Retina (tissue), 1 donor: ENCODE data around the gene RNF44.
A peak's percentile ranks its signal among the peaks of the same experiment; 100 is the strongest.

Experiments used
- DNase-seq: peaks from one replicate; pipeline ENCODE4 v3.0.0-alpha.2; 2016

RNF44 gene

DNA sequence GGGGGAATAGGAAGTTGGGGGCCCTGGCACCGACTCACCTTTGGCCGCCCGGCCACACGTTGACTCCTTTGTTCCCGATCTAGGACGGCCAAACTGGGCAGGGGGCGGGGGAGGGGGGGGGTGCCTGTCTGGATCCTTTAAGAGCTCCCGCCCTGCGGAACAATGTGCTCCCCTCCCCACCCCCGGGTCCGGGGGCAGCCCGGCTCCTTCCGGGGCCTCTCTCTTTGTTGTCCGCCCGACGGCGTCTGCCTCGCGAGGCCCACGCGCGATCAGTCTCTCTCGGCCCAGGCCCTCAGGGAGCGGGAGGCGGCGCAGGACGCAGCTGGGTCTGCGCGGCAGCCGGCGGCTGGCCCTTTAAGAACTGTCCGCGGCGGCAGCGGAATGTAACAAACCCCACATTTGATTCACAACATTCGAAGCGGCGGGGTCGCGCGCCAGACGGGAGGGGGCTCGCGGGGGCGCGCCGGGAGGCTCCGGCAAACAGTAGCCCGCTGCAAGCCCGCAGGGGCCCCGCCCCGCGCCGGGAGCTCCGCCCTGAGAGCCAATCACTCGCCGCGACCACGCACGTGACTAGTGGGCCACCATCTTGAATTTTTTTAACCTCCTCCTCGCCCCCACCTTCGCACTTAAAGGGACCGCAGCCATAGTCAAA lies at the start of gene RNF44:
Gene RNF44, minus strand, starts transcription at position 501 of the 652 bp plus-strand sequence. CDS start 4,930 bp downstream, outside the sequence.
- DNase-seq: peak; percentile 98

DNA sequence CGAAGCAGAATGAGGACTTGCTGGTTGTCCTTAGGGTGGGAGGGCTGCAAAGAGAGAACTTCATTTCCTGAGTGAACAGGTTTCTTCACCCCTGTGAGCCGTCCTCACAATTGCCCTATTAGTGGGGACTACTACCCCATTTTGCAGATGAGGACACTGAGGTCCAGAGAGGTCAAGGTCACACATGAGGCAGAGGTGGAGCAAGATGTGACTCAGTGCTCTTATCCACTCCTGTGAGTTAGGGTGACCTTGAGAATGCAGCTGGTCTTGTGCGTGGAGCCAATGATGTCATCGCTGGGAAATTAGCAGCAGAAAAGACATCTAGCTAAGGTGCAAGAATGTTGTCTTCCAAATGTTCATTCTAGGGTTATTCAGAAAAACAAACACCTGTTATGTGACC lies 45.9 kb upstream of the RNF44 start:
- DNase-seq: no peak

GRCh38 chr5:176581361-176581760 lies 44.2 kb upstream of the RNF44 start:
- no peak for DNase-seq

GRCh38 chr5:176579323-176579722 lies 42.1 kb upstream of the RNF44 start:
- DNase-seq: no peak

DNA sequence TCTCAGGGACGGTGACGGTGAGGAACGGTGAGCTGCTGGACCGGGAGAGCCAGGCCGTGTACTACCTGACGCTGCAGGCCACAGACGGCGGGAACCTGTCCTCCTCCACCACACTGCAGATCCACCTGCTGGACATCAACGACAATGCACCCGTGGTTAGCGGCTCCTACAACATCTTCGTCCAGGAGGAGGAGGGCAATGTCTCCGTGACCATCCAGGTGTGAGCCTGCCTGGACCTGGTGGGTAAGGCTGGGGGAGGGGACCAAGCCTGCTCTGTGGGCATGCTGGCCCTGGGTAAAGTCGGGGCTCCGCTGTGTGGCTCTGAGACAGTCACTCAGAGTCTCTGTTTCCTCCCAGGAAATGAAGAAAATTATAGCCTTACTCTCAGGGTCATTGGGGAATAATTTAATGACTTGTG lies 41.2 kb upstream of the RNF44 start:
- DNase-seq: peak; percentile 53

DNA sequence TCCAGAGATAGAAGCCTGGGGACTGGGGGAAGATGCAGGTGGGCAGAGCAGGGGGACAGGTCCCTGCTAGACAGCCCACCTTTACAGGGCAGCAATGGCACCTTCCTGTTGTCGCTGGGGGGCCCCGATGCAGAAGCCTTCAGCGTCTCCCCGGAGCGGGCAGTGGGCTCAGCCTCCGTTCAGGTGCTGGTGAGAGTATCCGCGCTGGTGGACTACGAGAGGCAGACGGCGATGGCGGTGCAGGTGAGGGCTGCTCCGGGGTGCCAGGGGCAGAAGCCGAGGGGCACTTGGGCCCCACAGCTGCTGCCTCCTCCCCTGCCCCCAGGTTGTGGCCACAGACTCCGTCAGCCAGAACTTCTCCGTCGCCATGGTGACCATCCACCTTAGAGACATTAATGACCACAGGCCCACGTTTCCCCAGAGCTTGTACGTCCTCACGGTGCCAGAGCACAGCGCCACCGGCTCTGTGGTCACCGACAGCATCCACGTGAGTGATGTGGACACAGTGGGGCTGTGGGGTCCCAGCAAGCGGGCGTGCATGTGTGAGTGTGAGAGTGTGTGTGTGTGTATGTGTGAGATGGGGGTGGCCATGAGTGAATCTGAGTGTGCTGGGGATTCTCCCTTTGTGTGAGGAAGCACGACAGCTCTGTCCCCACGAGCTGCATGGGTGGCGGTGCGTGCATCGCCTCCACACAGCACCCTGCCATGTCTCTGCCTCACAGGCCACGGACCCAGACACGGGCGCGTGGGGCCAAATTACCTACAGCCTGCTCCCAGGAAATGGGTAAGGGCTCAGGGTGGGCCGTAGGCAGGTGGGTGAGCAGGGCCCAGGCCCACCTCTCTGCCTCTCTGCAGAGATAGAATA lies 40.3 kb upstream of the RNF44 start:
- peak; percentile 43 for DNase-seq

GRCh38 chr5:176575488-176576422 lies 38.6 kb upstream of the RNF44 start:
- DNase-seq: no peak

- DNase-seq: no peak
Observed at GRCh38 chr5:176575066-176575465, 37.9 kb upstream of the RNF44 start.

DNA sequence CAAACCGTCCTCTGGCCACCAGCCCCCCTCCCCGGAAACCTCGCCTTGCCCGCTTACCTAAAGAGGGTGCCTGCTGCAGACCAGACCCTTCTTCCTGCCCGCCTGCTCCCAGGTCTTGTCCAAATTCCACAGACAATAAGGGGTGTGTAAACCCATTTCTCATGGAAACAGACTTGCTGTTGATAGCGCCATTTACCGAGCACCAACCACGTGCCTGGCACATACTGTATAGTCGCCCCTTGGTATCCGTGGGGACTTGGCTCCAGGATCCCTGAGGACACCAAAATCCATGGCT lies 37.0 kb upstream of the RNF44 start:
- DNase-seq: no peak

DNA sequence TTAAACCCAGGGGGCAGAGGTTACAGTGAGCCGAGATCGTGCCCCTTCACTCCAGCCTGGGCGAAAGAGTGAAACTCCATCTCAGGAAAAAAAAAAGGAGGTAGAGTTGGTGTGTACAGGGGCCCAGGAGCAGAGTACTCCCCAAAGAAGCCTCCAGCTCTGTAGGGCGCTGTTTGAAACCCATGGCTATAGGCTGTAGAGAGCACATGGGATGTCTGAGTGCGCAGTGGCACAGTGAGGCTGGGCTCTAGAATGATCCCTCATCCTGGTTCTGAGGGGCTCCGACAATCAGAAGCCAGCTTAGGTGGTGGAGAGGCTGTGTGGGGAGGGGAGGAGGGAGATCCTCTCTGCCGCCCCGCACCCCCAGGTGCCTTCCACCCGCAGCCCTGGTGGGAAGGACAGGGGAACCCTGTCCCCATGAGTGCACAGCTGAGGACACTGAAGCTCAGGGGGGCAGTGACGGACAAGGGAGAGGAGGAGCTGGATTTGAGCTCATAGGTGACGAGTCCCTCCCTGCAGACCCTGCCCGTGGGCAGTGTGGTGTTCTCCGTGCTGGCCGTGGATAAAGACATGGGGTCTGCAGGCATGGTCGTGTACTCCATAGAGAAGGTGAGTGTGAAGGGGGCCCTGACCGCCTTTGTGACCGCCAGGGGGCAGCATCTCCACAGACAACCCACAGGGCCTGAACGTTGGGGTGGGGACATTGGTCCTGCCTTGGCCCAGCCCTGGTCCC lies 36.5 kb upstream of the RNF44 start:
- DNase-seq: peak; percentile 81

DNA sequence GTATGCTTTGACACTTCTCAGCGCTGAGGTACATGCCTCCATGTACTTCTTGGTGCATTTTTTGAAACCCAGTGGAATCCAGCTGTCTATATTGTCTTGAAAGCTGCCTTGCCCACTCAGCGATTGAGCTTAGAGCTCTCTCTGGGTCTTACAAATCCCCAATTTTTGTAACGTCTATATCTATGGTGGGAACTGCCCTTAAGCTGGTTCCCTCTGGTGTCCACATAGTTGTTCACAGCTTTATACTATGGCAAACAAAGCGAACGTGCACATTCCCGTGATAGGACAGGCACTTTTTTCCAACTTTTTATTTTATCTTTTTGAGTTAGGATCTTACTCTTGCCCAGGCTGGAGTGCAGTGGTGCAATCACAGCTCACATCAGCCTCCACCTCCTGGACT lies 32.8 kb upstream of the RNF44 start:
- DNase-seq: no peak

DNA sequence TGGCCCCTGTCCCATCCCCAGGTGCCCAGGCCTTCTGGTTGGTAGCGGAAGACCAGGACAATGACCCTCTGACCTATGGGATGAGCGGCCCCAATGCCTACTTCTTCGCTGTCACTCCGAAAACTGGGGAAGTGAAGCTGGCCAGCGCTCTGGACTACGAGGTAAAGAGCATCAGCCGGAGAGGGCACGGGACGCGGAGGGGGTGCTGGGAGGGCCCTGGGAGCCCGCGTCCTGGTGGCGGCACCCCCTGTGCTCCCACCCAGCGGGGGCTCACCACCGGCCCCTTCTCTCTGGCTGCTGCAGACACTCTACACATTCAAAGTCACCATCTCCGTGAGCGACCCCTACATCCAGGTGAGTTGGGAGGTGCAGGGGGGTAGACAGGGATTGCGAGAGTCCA lies 31.5 kb upstream of the RNF44 start:
- no peak for DNase-seq

DNA sequence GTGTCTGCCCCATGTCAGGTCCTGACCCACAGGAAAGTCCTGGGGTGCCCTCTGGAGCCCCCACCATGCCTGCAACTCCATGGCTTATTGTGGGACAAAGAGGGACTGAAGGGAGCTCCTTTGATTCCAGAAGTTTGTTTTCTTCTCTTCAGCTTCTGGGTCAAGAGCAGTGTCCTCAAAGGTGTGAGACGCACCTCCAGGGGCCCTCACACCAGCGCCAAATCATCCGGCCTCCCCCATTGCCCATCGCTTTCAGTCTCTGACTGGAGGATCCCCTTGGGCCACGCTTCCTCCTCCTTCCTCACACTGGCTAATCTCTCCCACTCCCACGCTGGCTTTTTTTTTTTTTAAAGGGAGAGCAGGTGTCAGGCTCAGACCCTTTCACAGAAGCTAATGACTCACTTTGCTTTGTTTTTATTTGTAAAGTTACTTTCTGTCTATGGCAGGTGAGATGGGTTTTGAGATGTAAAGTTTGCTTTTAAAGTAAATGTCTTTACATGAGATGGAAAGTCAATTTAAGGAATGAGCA lies 28.6 kb upstream of the RNF44 start:
- DNase-seq: no peak

DNA sequence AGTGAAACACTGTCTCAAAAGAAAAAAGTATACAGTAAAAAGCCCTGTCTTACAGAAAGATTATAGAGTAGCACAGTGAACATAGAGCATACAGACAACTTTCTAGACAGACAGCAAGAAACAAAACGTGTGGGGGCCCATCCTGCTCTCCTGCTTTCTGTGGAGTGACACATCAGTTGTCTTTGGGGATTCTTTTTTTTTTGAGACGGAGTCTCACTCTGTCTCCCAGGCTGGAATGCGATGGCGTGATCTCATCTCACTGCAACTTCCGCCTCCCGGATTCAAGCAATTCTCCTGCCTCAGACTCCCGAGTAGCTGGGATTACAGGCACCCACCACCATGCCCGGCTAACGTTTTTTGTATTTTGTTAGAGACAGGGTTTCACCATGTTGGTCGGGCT lies 26.8 kb upstream of the RNF44 start:
- no peak for DNase-seq

GRCh38 chr5:176562189-176562588 lies 25.0 kb upstream of the RNF44 start:
- no peak for DNase-seq

- DNase-seq: no peak
Observed at GRCh38 chr5:176561259-176561658, 24.1 kb upstream of the RNF44 start.

- DNase-seq: no peak
Observed at GRCh38 chr5:176560364-176560763, 23.2 kb upstream of the RNF44 start.

- DNase-seq: no peak
Observed at GRCh38 chr5:176559683-176560082, 22.5 kb upstream of the RNF44 start.

- DNase-seq: no peak
Observed at GRCh38 chr5:176557846-176558245, 20.6 kb upstream of the RNF44 start.

- DNase-seq: no peak
Observed at GRCh38 chr5:176553260-176554085, 16.3 kb upstream of the RNF44 start.

DNA sequence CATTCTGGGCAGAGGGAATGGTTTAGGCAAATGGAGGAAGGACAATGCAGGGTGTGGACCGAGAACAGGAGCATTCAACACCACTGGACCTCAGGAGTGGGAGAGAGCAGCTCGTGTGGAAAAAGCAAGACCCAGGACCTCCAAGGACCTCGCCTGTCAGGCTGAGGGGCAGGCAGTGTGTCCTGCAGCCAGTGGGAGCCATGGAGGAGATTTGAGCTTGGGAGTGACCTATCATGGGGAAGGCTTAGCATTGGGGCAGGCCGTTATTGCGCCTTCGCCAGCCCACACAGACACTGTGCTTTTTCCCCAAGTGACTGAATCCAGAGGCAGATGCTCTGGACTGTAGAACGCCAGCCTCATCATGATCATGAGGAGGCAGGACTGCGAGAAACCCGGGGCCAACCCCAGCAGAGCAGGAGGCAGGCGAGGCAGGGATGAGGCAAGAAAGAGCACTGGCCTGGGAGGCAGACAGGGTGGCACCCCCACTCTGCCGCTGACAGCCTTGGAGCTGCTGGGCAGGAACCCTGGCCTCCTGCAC lies 15.2 kb upstream of the RNF44 start:
- DNase-seq: no peak
